CD14-positive monocyte (primary cell): Measurements from ENCODE around the gene GNAT2. TPM values are rescaled to one million over a fixed set of nuclear protein-coding genes. Genes with fewer than 3 reads are reported as not detected.

ENCODE experiments used
- DNase-seq, 3 donors: peaks; one replicate each; pipeline ENCODE4 v3.0.0-alpha.2; 2011 to 2022
- H2AFZ ChIP-seq: 2 replicates; pipeline ENCODE4 v1.6.0; 2012; ENCODE audit warnings: mild to moderate bottlenecking, low read depth, low read length, inconsistent platforms; ENCODE audit not compliant: insufficient read depth, poor library complexity, severe bottlenecking
- H3K27ac ChIP-seq, 2 donors: 1 replicate in 1 of 2; 2 replicates in 1 of 2; pipeline ENCODE4 v1.5.1; 2012 to 2013; ENCODE audit warnings: low read length in 2 of 2, control low read depth in 1 of 2, inconsistent platforms in 1 of 2, low read depth in 1 of 2, mild to moderate bottlenecking in 1 of 2
- H3K27me3 ChIP-seq, 2 donors: one replicate each; pipeline versions ENCODE4 v1.6.0 to v1.6.1; 2011 to 2013; ENCODE audit warnings: low read length in 2 of 2; ENCODE audit not compliant: control insufficient read depth in 2 of 2, insufficient read depth in 2 of 2
- H3K36me3 ChIP-seq, 2 donors: replicated peaks in 1 of 2; 1 replicate in 1 of 2; 2 replicates in 1 of 2; pipeline versions ENCODE4 v1.5.1 to v1.6.1; 2012 to 2013; ENCODE audit warnings: low read length in 2 of 2, control low read depth in 1 of 2, inconsistent platforms in 1 of 2, mild to moderate bottlenecking in 1 of 2; ENCODE audit not compliant: insufficient read depth in 2 of 2, control insufficient read depth in 1 of 2
- H3K4me1 ChIP-seq, 2 donors: 1 replicate in 1 of 2; 2 replicates in 1 of 2; pipeline versions ENCODE4 v1.5.1 to v1.6.1; 2012 to 2013; ENCODE audit warnings: low read length in 2 of 2, control low read depth in 1 of 2, inconsistent platforms in 1 of 2, mild to moderate bottlenecking in 1 of 2, moderate library complexity in 1 of 2; ENCODE audit not compliant: insufficient read depth in 2 of 2, control insufficient read depth in 1 of 2
- H3K4me2 ChIP-seq: replicated peaks from 2 replicates; pipeline ENCODE3; 2012; ENCODE audit warnings: low read length, moderate library complexity, mild to moderate bottlenecking; ENCODE audit not compliant: poor library complexity, severe bottlenecking; ENCODE audit errors: extremely low read depth
- H3K4me3 ChIP-seq, 3 experiments: fragments of 200-600 bp in 1 of 3; sonication (generic) in 1 of 3; replicated peaks in 1 of 3; 1 replicate in 2 of 3; 2 replicates in 1 of 3; pipeline ENCODE4 v1.5.1; 2011 to 2013; ENCODE audit warnings: low read length in 3 of 3, mild to moderate bottlenecking in 3 of 3, control low read depth in 2 of 3, low read depth in 2 of 3, inconsistent platforms in 1 of 3, moderate library complexity in 1 of 3
- H3K79me2 ChIP-seq: 2 replicates; pipeline ENCODE4 v1.6.0; 2012; ENCODE audit warnings: mild to moderate bottlenecking, control low read depth, inconsistent platforms, low read length, moderate library complexity; ENCODE audit not compliant: insufficient read depth
- H3K9ac ChIP-seq: 2 replicates; pipeline ENCODE4 v1.6.0; 2017; ENCODE audit warnings: low read length, mild to moderate bottlenecking; ENCODE audit not compliant: insufficient read depth, poor library complexity, severe bottlenecking
- H3K9me3 ChIP-seq, 2 donors: replicated peaks in 1 of 2; 1 replicate in 1 of 2; 2 replicates in 1 of 2; pipeline versions ENCODE4 v1.5.1 to v1.6.1; 2012 to 2013; ENCODE audit warnings: low read length in 2 of 2, control low read depth in 1 of 2; ENCODE audit not compliant: control insufficient read depth in 1 of 2, insufficient read depth in 1 of 2
- H4K20me1 ChIP-seq: 2 replicates; pipeline ENCODE4 v1.6.0; 2012; ENCODE audit warnings: mild to moderate bottlenecking, low read length, control low read depth, moderate library complexity; ENCODE audit not compliant: insufficient read depth
- H3K27ac Mint-ChIP-seq, 7 donors: one replicate each; pipeline ENCODE4 v1.8.0; 2020; ENCODE audit warnings: mild to moderate bottlenecking in 7 of 7, mixed read lengths in 7 of 7, moderate library complexity in 6 of 7, inconsistent platforms in 2 of 7
- H3K27me3 Mint-ChIP-seq, 3 donors: one replicate each; pipeline ENCODE4 v1.8.0; 2021 to 2022; ENCODE audit warnings: low read depth in 3 of 3, mild to moderate bottlenecking in 3 of 3, mixed read lengths in 3 of 3, moderate library complexity in 3 of 3, inconsistent platforms in 1 of 3
- H3K36me3 Mint-ChIP-seq, 2 donors: one replicate each; pipeline ENCODE4 v1.8.0; 2020; ENCODE audit warnings: mixed read lengths in 2 of 2, inconsistent platforms in 1 of 2, mild to moderate bottlenecking in 1 of 2
- H3K4me1 Mint-ChIP-seq: one replicate; pipeline ENCODE4 v1.8.0; 2020; ENCODE audit warnings: mild to moderate bottlenecking, mixed read lengths
- H3K4me3 Mint-ChIP-seq, 2 donors: one replicate each; pipeline ENCODE4 v1.8.0; 2020; ENCODE audit warnings: mild to moderate bottlenecking in 2 of 2, mixed read lengths in 2 of 2, moderate library complexity in 1 of 2
- H3K9me3 Mint-ChIP-seq, 7 donors: one replicate each; pipeline ENCODE4 v1.8.0; 2020 to 2022; ENCODE audit warnings: mixed read lengths in 7 of 7, mild to moderate bottlenecking in 6 of 7, moderate library complexity in 6 of 7, inconsistent platforms in 2 of 7
- WGBS: methylation state at CpG from one replicate; pipeline ENCODE4 v1.1.5; 2013; ENCODE audit warnings: missing lambda C conversion rate; ENCODE audit not compliant: insufficient coverage; 5-methylcytosine and 5-hydroxymethylcytosine counted together
- intact Hi-C, 2 donors: fragments of 100-400 bp; cut with micrococcal nuclease; formaldehyde crosslinking; loops; one replicate each; pipeline versions ENCODE4 v1.15.0 to v1.15.1; 2023
- polyA plus RNA-seq, 3 donors: library from polyadenylated mRNA; depleted of rRNA in 1 of 3; unstranded in 2 of 3; stranded (reverse) in 1 of 3; fragments of 300-500 nt in 2 of 3; fragments of >200 nt in 1 of 3; fragmentation: Illumina TruSeq in 2 of 3; gene quantifications; 1 replicate in 2 of 3; 2 replicates in 1 of 3; pipeline ENCODE4 v1.2.3, GENCODE V29; 2012 to 2021
- TF ChIP-seq, protein P1 (sequence below): fragments of 200-600 bp; IDR thresholded peaks from one replicate; pipeline ENCODE4 v1.8.0; 2022; ENCODE audit warnings: antibody characterized with exemption, mild to moderate bottlenecking

GNAT2 gene
- polyA plus RNA-seq, 3 donors = 0.05 TPM; not detected in 2

DNA sequence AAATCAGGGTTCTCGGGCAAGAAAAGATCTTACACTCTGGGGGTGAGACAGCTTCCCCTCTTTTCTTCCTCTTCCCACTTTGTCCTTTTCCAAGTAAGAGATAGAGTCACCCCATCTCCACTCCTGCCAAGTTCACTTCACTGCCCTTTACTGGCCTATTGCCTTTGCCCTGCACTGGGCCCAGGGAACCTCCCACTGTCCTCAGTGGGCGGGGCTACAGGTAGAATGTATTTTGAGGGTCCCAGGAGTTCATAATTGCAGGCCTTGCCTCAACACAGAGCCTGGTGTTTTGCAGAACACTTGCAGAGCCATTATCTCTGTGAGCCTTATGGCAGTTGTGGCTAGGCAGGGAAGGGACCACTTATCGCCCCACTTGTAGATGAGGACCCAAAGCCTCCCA, 3.5 kb upstream of the GNAT2 start:
- H3K4me2 ChIP-seq = peak overlapping the region; percentile 97
- H3K36me3 ChIP-seq = peaks cover 26 to 29% of the 10 kb centered on the region in 2 donors
- peaks cover 71% of the 10 kb centered on the region for H4K20me1 ChIP-seq
- intact Hi-C loops = loop anchor here in 1 of 2 donors (5.0 kb wide), 1 partner anchor 76 kb away; the partner anchor contains the start of gene GNAI3
- no peaks in the 10 kb centered on the region for H3K27me3 ChIP-seq
- H3K9ac ChIP-seq = peak overlapping the region; percentile 98
- Mint-ChIP-seq H3K27ac (peak overlapping the region; percentile 89 to 100 (median 99)), H3K36me3 (peaks cover 33 to 50% of the 10 kb centered on the region in 2 donors), H3K27me3 (peaks cover 0 to 3% (median 2%) of the 10 kb centered on the region in 3 donors), H3K4me3 (peak overlapping the region; percentile 92 to 97), H3K9me3 (peaks cover 0 to 2% (median 0%) of the 10 kb centered on the region in 7 donors), H3K4me1 (peaks cover 51% of the 10 kb centered on the region)
- TF ChIP-seq, protein P1, sequence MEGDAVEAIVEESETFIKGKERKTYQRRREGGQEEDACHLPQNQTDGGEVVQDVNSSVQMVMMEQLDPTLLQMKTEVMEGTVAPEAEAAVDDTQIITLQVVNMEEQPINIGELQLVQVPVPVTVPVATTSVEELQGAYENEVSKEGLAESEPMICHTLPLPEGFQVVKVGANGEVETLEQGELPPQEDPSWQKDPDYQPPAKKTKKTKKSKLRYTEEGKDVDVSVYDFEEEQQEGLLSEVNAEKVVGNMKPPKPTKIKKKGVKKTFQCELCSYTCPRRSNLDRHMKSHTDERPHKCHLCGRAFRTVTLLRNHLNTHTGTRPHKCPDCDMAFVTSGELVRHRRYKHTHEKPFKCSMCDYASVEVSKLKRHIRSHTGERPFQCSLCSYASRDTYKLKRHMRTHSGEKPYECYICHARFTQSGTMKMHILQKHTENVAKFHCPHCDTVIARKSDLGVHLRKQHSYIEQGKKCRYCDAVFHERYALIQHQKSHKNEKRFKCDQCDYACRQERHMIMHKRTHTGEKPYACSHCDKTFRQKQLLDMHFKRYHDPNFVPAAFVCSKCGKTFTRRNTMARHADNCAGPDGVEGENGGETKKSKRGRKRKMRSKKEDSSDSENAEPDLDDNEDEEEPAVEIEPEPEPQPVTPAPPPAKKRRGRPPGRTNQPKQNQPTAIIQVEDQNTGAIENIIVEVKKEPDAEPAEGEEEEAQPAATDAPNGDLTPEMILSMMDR = no peak
- WGBS = no CpG with 5 or more reads among the region's 3 CpGs
- peak overlapping the region; percentile 77 to 96 (median 96) for H3K4me3 ChIP-seq
- no peak overlapping the region for H2AFZ ChIP-seq
- DNase-seq = peak in 2 of 3 donors; percentile 17 to 36
- H3K9me3 ChIP-seq = no peaks in the 10 kb centered on the region
- H3K4me1 ChIP-seq = peaks cover 49 to 57% of the 10 kb centered on the region in 2 donors
- H3K27ac ChIP-seq = peak overlapping the region; percentile 30 to 99
- H3K79me2 ChIP-seq = peaks cover 64% of the 10 kb centered on the region

- Mint-ChIP-seq H3K4me1 (peaks cover 56% of the 10 kb centered on the region), H3K27me3 (peaks cover 0 to 3% (median 2%) of the 10 kb centered on the region in 3 donors), H3K4me3 (peak overlapping the region; percentile 92 to 97), H3K27ac (peak overlapping the region; percentile 89 to 100 (median 99)), H3K36me3 (peaks cover 27 to 44% of the 10 kb centered on the region in 2 donors), H3K9me3 (peaks cover 0 to 2% (median 0%) of the 10 kb centered on the region in 7 donors)
- Histone ChIP-seq H3K27ac (peak overlapping the region; percentile 30 to 99), H4K20me1 (peaks cover 65% of the 10 kb centered on the region), H3K27me3 (no peaks in the 10 kb centered on the region), H3K9ac (peak overlapping the region; percentile 98), H3K36me3 (peaks cover 20 to 24% of the 10 kb centered on the region in 2 donors), H3K9me3 (no peaks in the 10 kb centered on the region), H3K4me1 (peaks cover 55 to 62% of the 10 kb centered on the region in 2 donors), H3K4me2 (peak overlapping the region; percentile 97), H3K4me3 (peak overlapping the region; percentile 77 to 96 (median 96)), H2AFZ (no peak overlapping the region), H3K79me2 (peaks cover 64% of the 10 kb centered on the region)
- DNase-seq = no peak
- TF ChIP-seq, protein P1 = no peak
- WGBS = 72% methylated on average over 10 of the region's 11 CpGs
- intact Hi-C loops = loop anchor here in 1 of 2 donors (5.0 kb wide), 1 partner anchor 75 kb away; the partner anchor contains the start of gene GNAI3
Observed at GRCh38 chr1:109622137-109622892, 2.9 kb upstream of the GNAT2 start.
